Uterus (tissue), 2 donors: ENCODE measurements around the gene COX10.

Source experiments
- POLR2A ChIP-seq, 2 donors: fragments of 450-650 bp; IDR thresholded peaks; one replicate each; pipeline ENCODE4 v1.6.1; 2016; ENCODE audit warnings: antibody characterized with exemption in 2 of 2, mild to moderate bottlenecking in 1 of 2, moderate library complexity in 1 of 2
- TF ChIP-seq, protein P1 (sequence below), 4 experiments: fragments of 200-600 bp in 2 of 4; fragments of 450-650 bp in 2 of 4; sonication (generic) in 2 of 4; IDR thresholded peaks; one replicate each; pipeline ENCODE4 v1.5.1; 2016 to 2019; ENCODE audit warnings: antibody characterized with exemption in 4 of 4, mild to moderate bottlenecking in 2 of 4, moderate library complexity in 1 of 4

DNA sequence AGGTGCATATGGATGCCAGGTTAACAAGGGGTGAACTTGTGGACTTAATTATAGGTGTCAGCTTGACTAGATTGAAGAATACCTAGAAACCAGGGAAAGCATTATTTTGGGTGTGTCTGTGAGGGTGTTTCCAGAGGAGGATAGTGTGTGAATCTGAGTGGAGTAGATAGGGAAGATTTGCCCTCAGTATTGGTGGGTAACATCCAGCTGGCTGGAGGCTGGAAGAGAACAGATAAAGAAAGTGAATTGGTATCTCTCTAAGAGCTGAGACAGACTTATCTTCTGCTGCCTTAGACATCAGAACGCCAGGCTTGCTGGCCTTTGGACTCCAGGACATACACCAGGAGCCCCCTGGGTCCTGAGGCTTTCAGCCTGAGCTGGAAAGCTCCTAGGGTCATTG lies 92.1 kb downstream of the COX10 start:
- TF ChIP-seq, protein P1, sequence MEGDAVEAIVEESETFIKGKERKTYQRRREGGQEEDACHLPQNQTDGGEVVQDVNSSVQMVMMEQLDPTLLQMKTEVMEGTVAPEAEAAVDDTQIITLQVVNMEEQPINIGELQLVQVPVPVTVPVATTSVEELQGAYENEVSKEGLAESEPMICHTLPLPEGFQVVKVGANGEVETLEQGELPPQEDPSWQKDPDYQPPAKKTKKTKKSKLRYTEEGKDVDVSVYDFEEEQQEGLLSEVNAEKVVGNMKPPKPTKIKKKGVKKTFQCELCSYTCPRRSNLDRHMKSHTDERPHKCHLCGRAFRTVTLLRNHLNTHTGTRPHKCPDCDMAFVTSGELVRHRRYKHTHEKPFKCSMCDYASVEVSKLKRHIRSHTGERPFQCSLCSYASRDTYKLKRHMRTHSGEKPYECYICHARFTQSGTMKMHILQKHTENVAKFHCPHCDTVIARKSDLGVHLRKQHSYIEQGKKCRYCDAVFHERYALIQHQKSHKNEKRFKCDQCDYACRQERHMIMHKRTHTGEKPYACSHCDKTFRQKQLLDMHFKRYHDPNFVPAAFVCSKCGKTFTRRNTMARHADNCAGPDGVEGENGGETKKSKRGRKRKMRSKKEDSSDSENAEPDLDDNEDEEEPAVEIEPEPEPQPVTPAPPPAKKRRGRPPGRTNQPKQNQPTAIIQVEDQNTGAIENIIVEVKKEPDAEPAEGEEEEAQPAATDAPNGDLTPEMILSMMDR (IDR thresholded peaks at IDR 0.05): no peak
- TF ChIP-seq POLR2A (IDR thresholded peaks at IDR 0.05): no peak
